GM19193 (cell line): ENCODE measurements around the gene HRG.

Experiments
- POLR2A ChIP-seq: IDR thresholded peaks from 4 replicates; pipeline ENCODE4 v1.6.1; 2011; ENCODE audit not compliant: insufficient read depth, insufficient read length; ENCODE audit errors: extremely low read depth

Gene HRG

GRCh38 chr3:186653080-186653707 is 12.6 kb upstream of the HRG start:
- TF ChIP-seq POLR2A = no peak

- TF ChIP-seq POLR2A = no peak
Measured at GRCh38 chr3:186653984-186654383, 11.8 kb upstream of the HRG start.

DNA sequence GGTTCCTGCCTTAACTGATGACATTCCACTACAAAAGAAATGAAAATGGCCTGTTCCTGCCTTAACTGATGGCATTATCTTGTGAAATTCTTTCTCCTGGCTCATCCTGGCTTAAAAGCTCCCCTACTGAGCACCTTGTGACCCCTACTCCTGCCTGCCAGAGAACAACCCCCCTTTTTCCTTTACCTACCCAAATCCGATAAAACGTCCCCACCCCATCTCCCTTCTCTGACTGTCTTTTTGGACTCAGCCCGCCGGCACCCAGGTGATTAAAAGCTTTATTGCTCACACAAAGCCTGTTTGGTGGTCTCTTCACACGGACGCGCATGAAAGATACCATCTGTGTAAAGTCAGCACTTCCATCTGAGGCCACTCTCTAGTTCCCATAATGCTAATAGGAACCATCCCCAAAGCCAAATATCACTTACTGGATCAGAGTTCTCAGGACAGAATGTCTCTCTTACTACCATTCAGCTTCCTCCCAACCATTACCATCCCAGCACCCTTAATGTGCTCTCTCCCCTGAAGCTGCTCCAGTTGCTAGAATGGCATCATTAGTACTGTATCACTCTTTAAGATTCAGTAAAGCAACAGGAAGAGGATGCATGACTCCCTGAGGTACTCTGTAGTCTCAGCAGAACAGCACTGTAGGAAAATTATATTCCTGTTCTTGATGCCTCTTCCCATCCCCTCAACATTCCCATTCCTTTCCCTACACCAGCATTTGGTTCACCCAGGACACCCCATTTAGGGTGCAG is 2.3 kb upstream of the HRG start:
- TF ChIP-seq POLR2A = no peak

GRCh38 chr3:186664119-186664495 is 1.7 kb upstream of the HRG start:
- TF ChIP-seq POLR2A = no peak

GRCh38 chr3:186664506-186664905 is 1.3 kb upstream of the HRG start:
- TF ChIP-seq POLR2A = no peak

- TF ChIP-seq POLR2A = no peak
Measured at GRCh38 chr3:186668426-186668825, 2.6 kb downstream of the HRG start.

DNA sequence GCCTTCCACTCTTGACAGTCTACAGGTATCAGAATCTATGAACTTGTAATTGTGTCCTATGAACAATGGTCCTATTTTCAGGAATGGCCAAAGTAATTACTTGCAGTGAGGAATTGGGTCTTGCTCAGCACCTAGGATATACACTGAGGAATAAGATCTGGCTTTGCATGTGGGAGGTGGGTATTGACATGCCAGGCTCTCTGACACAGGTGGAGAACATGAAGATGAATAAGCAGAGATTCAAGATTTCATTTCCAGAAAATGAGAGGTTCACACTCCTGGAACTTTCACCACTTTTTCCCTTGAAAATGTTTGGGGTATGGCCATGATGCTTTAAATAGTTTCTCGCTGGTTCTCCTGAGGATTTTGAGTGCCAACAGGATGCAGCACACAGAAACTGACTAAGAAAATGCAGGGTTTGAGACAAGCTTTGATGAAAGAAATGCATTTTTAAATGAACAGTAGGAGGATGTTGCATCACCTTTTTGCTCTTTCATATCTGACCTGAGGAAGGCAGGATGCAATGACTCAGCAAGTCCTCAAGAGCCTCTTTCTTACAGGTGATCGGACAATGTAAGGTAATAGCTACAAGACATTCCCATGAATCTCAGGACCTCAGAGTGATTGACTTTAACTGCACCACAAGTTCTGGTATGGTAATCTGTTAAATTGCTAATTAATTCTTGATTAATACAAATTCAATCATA is 3.7 kb downstream of the HRG start:
- TF ChIP-seq POLR2A = no peak

- no peak for TF ChIP-seq POLR2A
Measured at GRCh38 chr3:186670155-186670554, 4.3 kb downstream of the HRG start.

GRCh38 chr3:186671051-186671450 is 5.2 kb downstream of the HRG start:
- no peak for TF ChIP-seq POLR2A

DNA sequence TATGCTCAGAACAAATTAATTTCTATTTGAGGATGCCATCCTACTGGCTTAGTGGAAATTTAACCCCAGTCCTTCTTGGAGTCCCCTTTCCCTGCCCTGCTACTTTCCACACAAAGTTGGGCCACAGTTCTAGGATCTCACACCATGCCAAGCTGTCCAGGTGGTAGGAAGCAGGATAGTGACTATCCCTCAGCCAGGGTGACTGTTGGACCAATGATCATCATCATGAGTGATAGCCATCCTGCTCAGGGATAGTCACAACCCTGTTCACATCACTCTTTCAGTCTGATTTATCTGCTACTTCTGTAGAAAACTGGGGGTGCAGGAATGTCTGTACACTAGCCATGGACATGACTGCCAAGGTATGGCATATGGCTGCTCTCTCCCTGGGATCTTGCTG is 12.8 kb downstream of the HRG start:
- TF ChIP-seq POLR2A = no peak

- TF ChIP-seq POLR2A = no peak
Measured at GRCh38 chr3:186679151-186679550, 13.3 kb downstream of the HRG start.

DNA sequence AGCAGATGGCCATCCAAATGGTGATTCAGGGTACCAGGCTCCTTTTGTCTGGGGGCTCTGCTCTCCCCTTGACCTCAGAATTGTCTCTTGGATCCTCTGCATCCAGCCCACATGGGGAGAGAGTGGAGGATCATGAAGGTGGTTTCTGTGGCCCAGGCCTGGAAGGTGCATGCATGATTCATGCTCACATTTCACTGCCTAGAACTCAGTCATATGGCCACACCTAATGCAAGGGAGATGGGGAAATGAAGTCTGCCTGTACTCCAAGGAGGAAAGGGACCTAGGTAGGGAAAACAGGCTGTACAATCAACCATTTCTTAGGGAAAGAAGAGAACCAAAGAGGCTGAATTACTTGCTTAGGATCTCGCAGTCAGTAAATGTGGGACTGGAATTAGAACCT is 15.1 kb downstream of the HRG start:
- TF ChIP-seq POLR2A = no peak

DNA sequence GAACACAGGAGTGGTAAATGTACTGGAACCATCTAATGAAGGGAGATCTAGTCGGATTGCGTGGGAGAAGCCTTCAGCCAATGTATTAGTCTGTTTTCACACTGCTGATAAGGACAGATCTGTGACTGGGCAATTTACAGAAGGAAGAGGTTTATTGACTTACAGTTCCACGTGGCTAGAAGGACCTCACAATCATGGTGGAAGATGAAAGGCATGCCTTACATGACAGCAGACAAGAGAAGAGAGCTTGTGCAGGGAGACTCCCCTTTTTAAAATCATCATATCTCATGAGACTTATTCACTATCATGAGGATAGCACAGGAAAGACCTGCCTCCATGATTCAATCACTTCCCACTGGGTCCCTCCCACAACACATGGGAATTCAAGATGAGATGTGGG is 17.0 kb downstream of the HRG start:
- no peak for TF ChIP-seq POLR2A

DNA sequence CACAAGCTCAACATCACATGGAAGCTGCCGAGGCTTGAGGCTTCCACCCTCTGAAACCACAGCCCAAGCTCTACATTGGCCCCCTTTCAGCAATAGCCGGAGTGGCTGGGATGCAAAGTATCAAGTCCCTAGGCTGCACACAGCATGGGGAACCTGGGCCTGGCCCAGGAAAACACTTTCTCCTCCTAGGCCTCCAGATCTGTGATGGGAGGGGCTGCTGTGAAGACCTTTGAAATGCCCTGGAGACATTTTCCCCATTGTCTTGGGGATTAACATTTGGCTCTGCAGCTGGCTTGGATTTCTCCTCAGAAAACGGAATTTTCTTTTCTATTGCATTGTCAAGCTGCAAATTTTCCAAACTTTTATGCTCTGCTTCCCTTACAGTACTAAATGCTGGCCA is 18.2 kb downstream of the HRG start:
- TF ChIP-seq POLR2A = no peak

- TF ChIP-seq POLR2A = no peak
Measured at GRCh38 chr3:186687120-186687651, 21.4 kb downstream of the HRG start.

DNA sequence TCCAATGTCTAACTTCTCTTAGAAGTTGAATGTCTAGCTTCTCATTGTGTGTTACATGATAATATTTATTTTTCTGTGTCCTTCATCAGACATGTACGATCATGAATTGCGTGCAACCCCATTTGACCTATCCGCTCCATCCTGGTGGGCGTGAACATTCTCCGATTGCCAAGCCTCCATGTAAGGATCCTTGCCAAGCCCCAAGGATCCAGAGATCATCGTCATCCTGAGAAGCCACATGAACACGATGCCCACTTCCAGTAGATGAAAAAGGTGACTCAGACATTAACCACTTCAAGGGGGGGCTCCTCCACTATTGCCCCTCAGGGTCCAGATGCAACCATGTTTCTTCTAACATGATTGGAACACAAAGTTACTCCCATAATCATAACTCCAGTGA is 25.9 kb downstream of the HRG start:
- no peak for TF ChIP-seq POLR2A
